ENCODE results near the gene SLC45A2.

GRCh38 chr5:33936381-33937016 lies 48.0 kb downstream of the SLC45A2 start, which contains the start of gene RXFP3:
- TF ChIP-seq SP1 (IDR thresholded peaks at IDR 0.05) = no peak
- no peak for TF ChIP-seq BHLHE40 (IDR thresholded peaks at IDR 0.05; ENCODE audit: borderline replicate concordance)
- TF ChIP-seq HDGF (IDR thresholded peaks at IDR 0.05; ENCODE audit: borderline replicate concordance) = no peak

All from HEK293T (cell line).